IMR-90 (cell line): ENCODE data around the gene C2orf92. TPM values are rescaled to one million over a fixed set of nuclear protein-coding genes. Genes with fewer than 3 reads are reported as not detected.

Source experiments
- ATAC-seq: fragments of 200-7000 bp; cut with Tn5 transposase; 2 replicates; pipeline ENCODE4 v1.9.1; 2020; ENCODE audit warnings: low read depth, mild to moderate bottlenecking, moderate library complexity
- BruUV-seq: library from RNA; stranded (reverse); fragments of 400-500 nt; replicated peaks from 2 replicates; lab custom pipeline; 2021; lab: Mats Ljungman, UMichigan
- CTCF ChIA-PET: fragments of 300-600 bp; formaldehyde crosslinking; extraction: SDS; loops from one replicate; lab custom pipeline; 2021; ENCODE audit warnings: antibody characterized with exemption; lab: Yijun Ruan, JAX
- POLR2A ChIA-PET: fragments of 300-600 bp; sonication (Branson Sonifier 250); formaldehyde crosslinking; loops from one replicate; lab custom pipeline; 2022; ENCODE audit warnings: antibody characterized with exemption; ENCODE audit not compliant: unreplicated experiment; lab: Charles Lee
- DNase-seq: peaks from one replicate; pipeline ENCODE4 v3.0.0; 2013
- H2AFZ ChIP-seq: replicated peaks from 2 replicates; pipeline ENCODE3; 2013; ENCODE audit warnings: low read length, mild to moderate bottlenecking; ENCODE audit not compliant: poor library complexity
- H2AK5ac ChIP-seq: 2 replicates; pipeline ENCODE4 v1.6.1; 2013; ENCODE audit warnings: low read depth, low read length, inconsistent platforms
- H2AK9ac ChIP-seq: replicated peaks from 2 replicates; pipeline ENCODE3; 2013; ENCODE audit warnings: mild to moderate bottlenecking, low read depth, low read length, moderate library complexity; ENCODE audit not compliant: poor library complexity
- H2BK120ac ChIP-seq: 2 replicates; pipeline ENCODE4 v1.6.1; 2013; ENCODE audit warnings: low read depth, low read length, inconsistent platforms
- H2BK15ac ChIP-seq: 3 replicates; pipeline ENCODE4 v1.6.1; 2013; ENCODE audit warnings: low read depth, low read length, inconsistent platforms
- H2BK20ac ChIP-seq: 2 replicates; pipeline ENCODE4 v1.6.1; 2013; ENCODE audit warnings: low read depth, mild to moderate bottlenecking, inconsistent platforms, low read length, moderate library complexity
- H2BK5ac ChIP-seq: 2 replicates; pipeline ENCODE4 v1.6.1; 2013; ENCODE audit warnings: mild to moderate bottlenecking, low read depth, low read length, inconsistent platforms; ENCODE audit not compliant: poor library complexity, severe bottlenecking
- H3K14ac ChIP-seq: replicated peaks from 2 replicates; pipeline ENCODE4 v1.6.1; 2013; ENCODE audit warnings: low read depth, low read length, inconsistent platforms
- H3K18ac ChIP-seq: 2 replicates; pipeline ENCODE4 v1.6.1; 2013; ENCODE audit warnings: low read depth, low read length, control low read depth
- H3K23ac ChIP-seq: 2 replicates; pipeline ENCODE4 v1.6.1; 2013; ENCODE audit warnings: low read depth, low read length, inconsistent platforms
- H3K27ac ChIP-seq: 2 replicates; pipeline ENCODE4 v1.5.1; 2013; ENCODE audit warnings: mild to moderate bottlenecking, control low read depth, low read length; ENCODE audit not compliant: insufficient read depth
- H3K27me3 ChIP-seq: 2 replicates; pipeline ENCODE4 v1.6.1; 2013; ENCODE audit warnings: low read length; ENCODE audit not compliant: control insufficient read depth, insufficient read depth
- H3K36me3 ChIP-seq: 2 replicates; pipeline ENCODE4 v1.6.1; 2013; ENCODE audit warnings: low read length, mixed read lengths; ENCODE audit not compliant: control insufficient read depth, insufficient read depth
- H3K4ac ChIP-seq: 2 replicates; pipeline ENCODE4 v1.6.1; 2013; ENCODE audit warnings: low read depth, low read length, inconsistent platforms
- H3K4me1 ChIP-seq: 2 replicates; pipeline ENCODE4 v1.6.1; 2013; ENCODE audit warnings: low read length, mixed read lengths; ENCODE audit not compliant: control insufficient read depth, insufficient read depth
- H3K4me2 ChIP-seq: 2 replicates; pipeline ENCODE4 v1.6.1; 2013; ENCODE audit warnings: low read depth, mild to moderate bottlenecking, control low read depth, low read length, moderate library complexity
- H3K4me3 ChIP-seq: 2 replicates; pipeline ENCODE4 v1.5.1; 2013; ENCODE audit warnings: low read depth, mild to moderate bottlenecking, control low read depth, low read length, moderate library complexity; ENCODE audit not compliant: insufficient read depth
- H3K56ac ChIP-seq: 2 replicates; pipeline ENCODE4 v1.6.1; 2013; ENCODE audit warnings: low read length, inconsistent platforms; ENCODE audit not compliant: insufficient read depth; ENCODE audit errors: extremely low read depth
- H3K79me1 ChIP-seq, 2 experiments: 2 replicates each; pipeline ENCODE4 v1.6.1; 2013; ENCODE audit warnings: low read length in 2 of 2, inconsistent platforms in 1 of 2, low read depth in 1 of 2
- H3K9ac ChIP-seq: 2 replicates; pipeline ENCODE4 v1.6.1; 2013; ENCODE audit warnings: low read depth, low read length, control low read depth
- H3K9me1 ChIP-seq: 2 replicates; pipeline ENCODE4 v1.6.1; 2013; ENCODE audit warnings: low read length, inconsistent platforms; ENCODE audit not compliant: insufficient read depth
- H3K9me3 ChIP-seq: 2 replicates; pipeline ENCODE4 v1.6.1; 2013; ENCODE audit warnings: low read length; ENCODE audit not compliant: control insufficient read depth, insufficient read depth
- H4K20me1 ChIP-seq: 2 replicates; pipeline ENCODE4 v1.6.1; 2013; ENCODE audit warnings: low read length, inconsistent platforms; ENCODE audit not compliant: insufficient read depth
- H4K5ac ChIP-seq: 2 replicates; pipeline ENCODE4 v1.6.1; 2013; ENCODE audit warnings: mild to moderate bottlenecking, low read depth, low read length, control low read depth
- H4K8ac ChIP-seq, 2 experiments: 2 replicates each; pipeline ENCODE4 v1.6.1; 2013; ENCODE audit warnings: low read depth in 2 of 2, low read length in 2 of 2, control low read depth in 1 of 2, inconsistent platforms in 1 of 2
- H4K91ac ChIP-seq: 2 replicates; pipeline ENCODE4 v1.6.1; 2013; ENCODE audit warnings: low read depth, low read length, inconsistent platforms; ENCODE audit not compliant: insufficient read depth
- CHD1 ChIP-seq: IDR thresholded peaks from 2 replicates; pipeline ENCODE4 v1.6.1; 2012; ENCODE audit warnings: low read depth, low read length, improper control_type of control experiment
- FOS ChIP-seq: fragments of 150-350 bp; IDR thresholded peaks from 2 replicates; pipeline ENCODE4 v1.6.1; 2016; ENCODE audit warnings: low read depth, low read length
- MAFK ChIP-seq: IDR thresholded peaks from 2 replicates; pipeline ENCODE4 v1.6.1; 2012; ENCODE audit warnings: low read depth, low read length, improper control_type of control experiment
- NFE2L2 ChIP-seq: fragments of 150-350 bp; IDR thresholded peaks from 2 replicates; pipeline ENCODE4 v1.6.1; 2016; ENCODE audit warnings: low read depth, mild to moderate bottlenecking, low read length
- POLR2A ChIP-seq: IDR thresholded peaks from 2 replicates; pipeline ENCODE4 v1.6.1; 2012; ENCODE audit warnings: mild to moderate bottlenecking, low read depth, low read length
- WGBS, 2 experiments: methylation state at CpG; one replicate each; pipeline versions ENCODE4 v1.1.5 to v1.1.7; 2013; ENCODE audit warnings: missing lambda C conversion rate in 2 of 2; ENCODE audit not compliant: insufficient read length in 1 of 2; ENCODE audit errors: extremely low coverage in 2 of 2; 5-methylcytosine and 5-hydroxymethylcytosine counted together
- dilution Hi-C: fragments of 300-500 bp; cut with HindIII; formaldehyde crosslinking; loops from one replicate; pipeline ENCODE4 v1.14.3; 2018; ENCODE audit warnings: low sequenced_read_pairs; ENCODE audit not compliant: unreplicated experiment
- in situ Hi-C: fragments of 300-500 bp; cut with MboI; formaldehyde crosslinking; loops from 3 replicates; pipeline ENCODE4 v1.14.3; 2019; ENCODE audit warnings: low sequenced_read_pairs, inconsistent platforms, mixed read lengths
- intact Hi-C: fragments of 100-400 bp; cut with micrococcal nuclease; formaldehyde crosslinking; loops from 2 replicates; pipeline ENCODE4 v1.10.0; 2022
- polyA plus RNA-seq, 3 experiments: library from polyadenylated mRNA; depleted of rRNA; stranded (reverse); fragments of >200 nt; gene quantifications; 2 replicates each; pipeline ENCODE4 v1.2.3, GENCODE V29; 2012; ENCODE audit warnings: low replicate concordance in 1 of 3
- total RNA-seq: library from RNA; depleted of rRNA; stranded (reverse); fragments of >200 nt; gene quantifications from 2 replicates; pipeline ENCODE4 v1.2.3, GENCODE V29; 2012

Gene C2orf92
- total and polyA plus RNA-seq, 2 of the 4 experiments (the other 2 are of a cell fraction) = 0.90 to 2.5 TPM

DNA sequence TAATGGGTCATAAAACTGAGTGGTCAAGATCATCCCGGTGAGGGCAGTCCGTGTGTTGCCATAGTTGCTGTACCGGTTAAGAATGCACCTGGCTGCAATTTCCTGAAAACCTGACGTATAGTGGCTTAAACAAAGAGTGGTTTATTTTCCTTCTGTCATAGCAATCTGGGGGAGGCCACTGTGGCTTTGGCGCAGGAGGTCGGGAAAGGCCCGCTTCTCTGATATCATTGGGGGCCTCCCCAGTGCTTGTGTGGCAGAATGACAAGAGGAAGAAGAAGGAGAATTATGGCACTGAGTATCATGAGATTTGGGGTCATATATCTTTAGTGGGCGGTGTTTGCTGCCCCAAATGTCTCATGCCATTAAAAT, 4.4 kb downstream of the C2orf92 start:
- Histone ChIP-seq H2BK20ac (no peak overlapping the region), H3K27me3 (no peaks in the 10 kb centered on the region), H3K4me2 (no peak overlapping the region), H3K9me1 (0 out of 2 replicates have a peak, but pooled peaks cover 3% of the 10 kb centered on the region), H3K9ac (no peak overlapping the region), H3K4ac (no peak overlapping the region), H3K9me3 (no peaks in the 10 kb centered on the region), H2BK15ac (no peak overlapping the region), H2BK5ac (no peak overlapping the region), H2AK5ac (no peak overlapping the region), H3K23ac (no peak overlapping the region), H3K79me1 (no peaks in the 10 kb centered on the region), H3K18ac (no peak overlapping the region), H3K56ac (no peak overlapping the region), H2BK120ac (no peak overlapping the region), H4K5ac (no peak overlapping the region), H4K91ac (no peak overlapping the region), H3K4me1 (peaks cover 2% of the 10 kb centered on the region; the same call in 1 of the 2 replicates), H3K36me3 (no peaks in the 10 kb centered on the region), H3K14ac (no peak overlapping the region), H4K8ac (no peak overlapping the region), H4K20me1 (no peaks in the 10 kb centered on the region), H2AFZ (no peak overlapping the region), H3K27ac (no peak overlapping the region), H3K4me3 (no peak overlapping the region), H2AK9ac (no peak overlapping the region)
- ChIA-PET POLR2A (no interaction called here), CTCF (no interaction called here)
- intact Hi-C loops = no loop called here
- BruUV-seq = no TSS peak
- WGBS, 2 experiments = 74% methylated on average over 3 of the region's 8 CpGs; no CpG with 5 or more reads in 1 of the 2 experiments
- dilution Hi-C loops = no loop called here
- ATAC-seq (no peak), DNase-seq (no peak)
- in situ Hi-C loops = loop anchor here (25.0 kb wide), 1 partner anchor 1612 kb away; no protein-coding TSS in a partner anchor
- TF ChIP-seq MAFK = no peak
- no peak for TF ChIP-seq NFE2L2
- no peak for TF ChIP-seq FOS
- TF ChIP-seq CHD1 = no peak
- TF ChIP-seq POLR2A = no peak
